Activated CD4-positive, alpha-beta T cell treated with anti-CD3 and anti-CD28 coated beads for 48 hours (primary cell): Measurements from ENCODE around the gene OR13H1.
"Not testable (repeated sequence)": the region's sequence is repeated elsewhere in the genome, so short reads cannot be mapped to it uniquely, and the experiment has no call there.

Experiments
- DNase-seq: peaks from one replicate; pipeline ENCODE4 v3.0.0-alpha.2; 2020

OR13H1 gene

GRCh38 chrX:131543774-131544173, at the start of gene OR13H1:
TSS of gene OR13H1 (plus strand) at chrX:131544074. CDS start at chrX:131544074, 0 bp downstream.
- no peak for DNase-seq

GRCh38 chrX:131501556-131501955, 42.3 kb upstream of the OR13H1 start:
- not testable (repeated sequence) for DNase-seq

- DNase-seq: no peak
Observed at GRCh38 chrX:131513159-131513914, 30.5 kb upstream of the OR13H1 start.

GRCh38 chrX:131521824-131522223, 22.1 kb upstream of the OR13H1 start:
- no peak for DNase-seq

- DNase-seq: no peak
Observed at GRCh38 chrX:131544218-131544617, 344 bp downstream of the OR13H1 start.

GRCh38 chrX:131549011-131549410, 5.1 kb downstream of the OR13H1 start:
- no peak for DNase-seq

GRCh38 chrX:131552453-131552852, 8.6 kb downstream of the OR13H1 start:
- not testable (repeated sequence) for DNase-seq

GRCh38 chrX:131558562-131558961, 14.7 kb downstream of the OR13H1 start:
- no peak for DNase-seq

GRCh38 chrX:131564553-131565229, 20.8 kb downstream of the OR13H1 start:
- DNase-seq: no peak

- no peak for DNase-seq
Observed at GRCh38 chrX:131565909-131566308, 22.0 kb downstream of the OR13H1 start.

- no peak for DNase-seq
Observed at GRCh38 chrX:131571348-131571747, 27.5 kb downstream of the OR13H1 start.

- DNase-seq: no peak
Observed at GRCh38 chrX:131572372-131573014, 28.6 kb downstream of the OR13H1 start.

- no peak for DNase-seq
Observed at GRCh38 chrX:131577413-131577812, 33.5 kb downstream of the OR13H1 start.

GRCh38 chrX:131577999-131578734, 34.3 kb downstream of the OR13H1 start:
- DNase-seq: no peak

GRCh38 chrX:131578735-131579367, 35.0 kb downstream of the OR13H1 start:
- DNase-seq: not testable (repeated sequence)

- no peak for DNase-seq
Observed at GRCh38 chrX:131588995-131589394, 45.1 kb downstream of the OR13H1 start.
